Activated naive CD4-positive, alpha-beta T cell treated with anti-CD3 and anti-CD28 coated beads, Interleukin-2, amount 50 U/mL, for 16 hours (primary cell): Measurements from ENCODE around the gene CYP24A1.

Experiments
- DNase-seq: peaks from one replicate; pipeline ENCODE4 v3.0.0-alpha.2; 2020

CYP24A1 gene

GRCh38 chr20:54201268-54201846 is 27.6 kb upstream of the CYP24A1 start:
- DNase-seq, result no peak

GRCh38 chr20:54200487-54201267 is 26.9 kb upstream of the CYP24A1 start:
- DNase-seq, result no peak

- peak; percentile 68 for DNase-seq
These were observed 26.0 kb upstream of the CYP24A1 start for GRCh38 chr20:54199721-54200176.

GRCh38 chr20:54199283-54199682 is 25.5 kb upstream of the CYP24A1 start:
- DNase-seq, result no peak

- DNase-seq, result no peak
These were observed 24.1 kb upstream of the CYP24A1 start for GRCh38 chr20:54197621-54198604.

- no peak for DNase-seq
These were observed 22.0 kb upstream of the CYP24A1 start for GRCh38 chr20:54195483-54196472.

- DNase-seq, result no peak
These were observed 21.1 kb upstream of the CYP24A1 start for GRCh38 chr20:54194724-54195438.

- DNase-seq, result no peak
These were observed 20.0 kb upstream of the CYP24A1 start for GRCh38 chr20:54193817-54194216.

- DNase-seq, result no peak
These were observed 16.4 kb upstream of the CYP24A1 start for GRCh38 chr20:54190217-54190616.

- no peak for DNase-seq
These were observed 15.8 kb upstream of the CYP24A1 start for GRCh38 chr20:54189630-54190029.

GRCh38 chr20:54188132-54188849 is 14.5 kb upstream of the CYP24A1 start:
- DNase-seq, result no peak

- DNase-seq, result no peak
These were observed 11.3 kb upstream of the CYP24A1 start for GRCh38 chr20:54184904-54185626.

GRCh38 chr20:54184071-54184470 is 10.3 kb upstream of the CYP24A1 start:
- no peak for DNase-seq

GRCh38 chr20:54180931-54181330 is 7.1 kb upstream of the CYP24A1 start:
- no peak for DNase-seq

GRCh38 chr20:54179946-54180345 is 6.2 kb upstream of the CYP24A1 start:
- no peak for DNase-seq

GRCh38 chr20:54178256-54178655 is 4.5 kb upstream of the CYP24A1 start:
- no peak for DNase-seq

GRCh38 chr20:54177378-54177777 is 3.6 kb upstream of the CYP24A1 start:
- no peak for DNase-seq

- DNase-seq, result no peak
These were observed 2.8 kb upstream of the CYP24A1 start for GRCh38 chr20:54176610-54177009.

GRCh38 chr20:54174457-54175175 is 830 bp upstream of the CYP24A1 start:
- no peak for DNase-seq
